Gastroesophageal sphincter (tissue), 4 donors: ENCODE measurements around the gene PABPN1L. TPM values are rescaled to one million over a fixed set of nuclear protein-coding genes. Genes with fewer than 3 reads are reported as not detected.

Experiments
- ATAC-seq: fragments of 150-250 bp; one replicate; pipeline ENCODE4 v1.9.1; 2016; ENCODE audit warnings: mild to moderate bottlenecking, moderate library complexity
- H3K27ac ChIP-seq, 4 donors: fragments of 200-600 bp; sonication (generic) in 3 of 4; 1 replicate in 3 of 4; 2 replicates in 1 of 4; pipeline ENCODE4 v1.5.1; 2016 to 2019
- H3K27me3 ChIP-seq: fragments of 200-600 bp; sonication (generic); one replicate; pipeline ENCODE4 v1.5.1; 2019
- H3K36me3 ChIP-seq, 2 donors: fragments of 200-600 bp; sonication (generic); one replicate each; pipeline ENCODE4 v1.5.1; 2019; ENCODE audit warnings: control low read depth in 1 of 2
- H3K4me1 ChIP-seq, 3 donors: fragments of 200-600 bp; sonication (generic); 1 replicate in 2 of 3; 2 replicates in 1 of 3; pipeline ENCODE4 v1.5.1; 2016 to 2019; ENCODE audit warnings: control low read depth in 2 of 3
- H3K4me3 ChIP-seq, 2 donors: fragments of 200-600 bp; sonication (generic); one replicate each; pipeline ENCODE4 v1.5.1; 2019; ENCODE audit warnings: mild to moderate bottlenecking in 1 of 2, moderate library complexity in 1 of 2
- H3K9me3 ChIP-seq, 3 donors: fragments of 200-600 bp; sonication (generic); one replicate each; pipeline ENCODE4 v1.5.1; 2017 to 2019; ENCODE audit warnings: control low read depth in 2 of 3
- CTCF ChIP-seq, 4 experiments: fragments of 200-600 bp in 2 of 4; fragments of 450-650 bp in 2 of 4; sonication (generic) in 1 of 4; IDR thresholded peaks; one replicate each; pipeline ENCODE4 v1.5.1; 2017 to 2019; ENCODE audit warnings: antibody characterized with exemption in 4 of 4, mild to moderate bottlenecking in 2 of 4, moderate library complexity in 2 of 4
- EP300 ChIP-seq: sonication (generic); formaldehyde crosslinking; IDR thresholded peaks from one replicate; pipeline ENCODE4 v1.6.1; 2017; ENCODE audit warnings: antibody characterized with exemption, mild to moderate bottlenecking
- POLR2A ChIP-seq, 2 donors: fragments of 450-650 bp; IDR thresholded peaks; one replicate each; pipeline ENCODE4 v1.6.1; 2017; ENCODE audit warnings: antibody characterized with exemption in 2 of 2, mild to moderate bottlenecking in 2 of 2, moderate library complexity in 1 of 2
- POLR2AphosphoS5 ChIP-seq: sonication (generic); formaldehyde crosslinking; IDR thresholded peaks from one replicate; pipeline ENCODE4 v1.6.1; 2017; ENCODE audit warnings: antibody characterized with exemption
- WGBS, 2 donors: methylation state at CpG; one replicate each; pipeline ENCODE4 v1.1.5; 2018; ENCODE audit warnings: low coverage in 1 of 2; 5-methylcytosine and 5-hydroxymethylcytosine counted together
- total RNA-seq, 4 donors: library from RNA; depleted of rRNA; stranded (reverse); fragments of >200 nt; gene quantifications; one replicate each; pipeline ENCODE4 v1.1.0, GENCODE V29; 2016

The PABPN1L gene
- total RNA-seq, 4 donors from 2014 or later, result 0.54 TPM; not detected in 3

- Histone ChIP-seq H3K27me3 (peaks cover 69% of the 10 kb centered on the region), H3K4me3 (no peak overlapping the region), H3K9me3 (no peaks in the 10 kb centered on the region), H3K36me3 (no peaks in the 10 kb centered on the region), H3K27ac (no peak overlapping the region), H3K4me1 (peaks cover 0 to 19% (median 0%) of the 10 kb centered on the region in 3 donors)
- no peak for TF ChIP-seq POLR2AphosphoS5
- no peak for TF ChIP-seq POLR2A (IDR thresholded peaks at IDR 0.05)
- TF ChIP-seq CTCF (IDR thresholded peaks at IDR 0.05), result no peak
- TF ChIP-seq EP300, result no peak
- no peak for ATAC-seq
- 70 to 72% methylated on average over 16 to 18 of the region's 44 CpGs for WGBS, 2 donors
Measured at GRCh38 chr16:88909431-88910210, 43.2 kb upstream of the PABPN1L start.

- 81 to 92% methylated on average over 8 to 10 of the region's 17 CpGs for WGBS, 2 donors
- peak overlapping the region in 1 of 4 donors; percentile 1 for H3K27ac ChIP-seq
- H3K4me1 ChIP-seq, result peaks cover 0 to 19% (median 0%) of the 10 kb centered on the region in 3 donors
- H3K4me3 ChIP-seq, result no peak overlapping the region
- no peak for ATAC-seq
- TF ChIP-seq POLR2AphosphoS5 (no peak), POLR2A (IDR thresholded peaks at IDR 0.05) (no peak), CTCF (IDR thresholded peaks at IDR 0.05) (no peak), EP300 (no peak)
- H3K27me3 ChIP-seq, result peaks cover 61% of the 10 kb centered on the region
- H3K9me3 ChIP-seq, result no peaks in the 10 kb centered on the region
- no peaks in the 10 kb centered on the region for H3K36me3 ChIP-seq
Measured at GRCh38 chr16:88908307-88908706, 41.8 kb upstream of the PABPN1L start.

GRCh38 chr16:88907768-88908167, 41.3 kb upstream of the PABPN1L start:
- no peaks in the 10 kb centered on the region for H3K36me3 ChIP-seq
- H3K27ac ChIP-seq, result no peak overlapping the region
- TF ChIP-seq CTCF (IDR thresholded peaks at IDR 0.05) (no peak), POLR2A (IDR thresholded peaks at IDR 0.05) (no peak), EP300 (no peak), POLR2AphosphoS5 (no peak)
- H3K4me1 ChIP-seq, result peaks cover 0 to 19% (median 0%) of the 10 kb centered on the region in 3 donors
- WGBS, 2 donors, result 80 to 93% methylated on average over 2 of the region's 4 CpGs
- ATAC-seq, result no peak
- no peak overlapping the region for H3K4me3 ChIP-seq
- no peaks in the 10 kb centered on the region for H3K9me3 ChIP-seq
- peaks cover 61% of the 10 kb centered on the region for H3K27me3 ChIP-seq

GRCh38 chr16:88906535-88907105, 40.2 kb upstream of the PABPN1L start:
- no peak for ATAC-seq
- Histone ChIP-seq H3K4me3 (no peak overlapping the region), H3K27me3 (peaks cover 54% of the 10 kb centered on the region), H3K27ac (no peak overlapping the region), H3K36me3 (peaks cover 0 to 2% of the 10 kb centered on the region in 2 donors), H3K4me1 (peaks cover 0 to 17% (median 0%) of the 10 kb centered on the region in 3 donors), H3K9me3 (no peaks in the 10 kb centered on the region)
- no peak for TF ChIP-seq POLR2A (IDR thresholded peaks at IDR 0.05)
- TF ChIP-seq EP300, result no peak
- no peak for TF ChIP-seq POLR2AphosphoS5
- TF ChIP-seq CTCF (IDR thresholded peaks at IDR 0.05), result no peak
- WGBS, 2 donors, result 83% methylated on average over 7 of the region's 22 CpGs; no CpG with 5 or more reads in 1 of the 2 donors
